ENCODE measurements around the gene FBRSL1.
A peak's percentile ranks its signal among the peaks of the same experiment; 100 is the strongest.

FBRSL1 gene

GRCh38 chr12:132484891-132485441 is 5.0 kb upstream of the FBRSL1 start:
- DNase-seq, result no peak

- DNase-seq, result no peak
Observed at GRCh38 chr12:132485619-132486018, 4.3 kb upstream of the FBRSL1 start.

DNA sequence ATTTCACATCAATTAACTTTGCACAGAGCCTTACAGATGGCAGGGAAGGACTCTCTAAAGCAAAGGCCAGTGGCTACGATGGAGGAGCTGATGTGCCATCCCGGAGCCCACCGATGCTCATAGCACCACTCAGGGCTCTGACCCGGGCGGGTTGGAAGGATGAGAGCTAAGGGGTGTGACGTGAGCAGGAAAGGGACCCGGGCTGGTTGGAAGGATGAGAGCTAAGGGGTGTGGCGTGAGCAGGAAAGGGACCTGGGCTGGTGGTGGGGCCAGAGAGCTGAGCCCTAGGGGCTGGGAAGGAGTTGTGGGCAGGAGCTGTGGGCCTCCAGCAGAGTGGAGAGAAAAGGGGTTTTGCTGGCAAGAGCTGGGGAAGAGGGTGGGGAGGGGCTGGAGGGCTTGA is 3.8 kb upstream of the FBRSL1 start:
- no peak for DNase-seq

DNA sequence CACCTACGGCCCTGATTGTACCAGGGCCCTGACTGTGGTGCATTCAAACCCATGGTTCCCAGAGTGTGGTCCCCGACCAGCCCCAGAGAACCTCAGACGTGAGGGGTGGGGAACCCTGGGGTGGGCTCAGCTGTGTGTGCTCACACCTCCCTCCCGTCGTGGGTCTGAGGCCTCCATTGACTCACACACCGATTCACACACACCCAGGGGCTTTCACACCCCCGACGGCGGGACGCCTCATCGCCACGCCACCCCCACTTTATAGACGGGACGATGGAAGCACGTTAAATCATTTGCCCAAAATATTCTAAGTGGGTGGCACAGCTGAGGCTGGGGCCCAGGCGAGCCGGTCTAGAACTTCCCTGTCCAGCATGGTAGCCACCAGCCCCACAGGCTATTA is 3.4 kb upstream of the FBRSL1 start:
- no peak for DNase-seq

DNA sequence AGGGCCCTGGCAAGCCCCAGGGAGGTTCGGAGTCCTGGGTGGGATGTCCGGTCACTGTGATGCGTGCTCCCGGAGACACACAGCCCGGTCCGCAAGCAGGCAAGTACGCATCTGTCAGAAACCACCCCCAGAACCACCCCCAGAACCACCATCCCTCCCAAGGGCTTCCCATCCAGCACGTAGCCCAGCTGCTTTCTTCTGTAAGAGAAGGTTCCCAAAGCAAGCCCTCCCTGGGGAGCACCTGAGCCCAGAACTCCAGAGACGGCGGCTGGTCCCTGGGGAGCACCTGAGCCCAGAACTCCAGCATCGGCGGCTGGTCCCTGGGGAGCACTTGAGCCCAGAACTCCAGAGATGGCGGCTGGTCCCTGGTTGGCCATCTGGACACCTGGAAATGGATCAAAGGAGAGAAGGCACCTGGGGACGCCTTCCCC is 2.6 kb upstream of the FBRSL1 start:
- no peak for DNase-seq

DNA sequence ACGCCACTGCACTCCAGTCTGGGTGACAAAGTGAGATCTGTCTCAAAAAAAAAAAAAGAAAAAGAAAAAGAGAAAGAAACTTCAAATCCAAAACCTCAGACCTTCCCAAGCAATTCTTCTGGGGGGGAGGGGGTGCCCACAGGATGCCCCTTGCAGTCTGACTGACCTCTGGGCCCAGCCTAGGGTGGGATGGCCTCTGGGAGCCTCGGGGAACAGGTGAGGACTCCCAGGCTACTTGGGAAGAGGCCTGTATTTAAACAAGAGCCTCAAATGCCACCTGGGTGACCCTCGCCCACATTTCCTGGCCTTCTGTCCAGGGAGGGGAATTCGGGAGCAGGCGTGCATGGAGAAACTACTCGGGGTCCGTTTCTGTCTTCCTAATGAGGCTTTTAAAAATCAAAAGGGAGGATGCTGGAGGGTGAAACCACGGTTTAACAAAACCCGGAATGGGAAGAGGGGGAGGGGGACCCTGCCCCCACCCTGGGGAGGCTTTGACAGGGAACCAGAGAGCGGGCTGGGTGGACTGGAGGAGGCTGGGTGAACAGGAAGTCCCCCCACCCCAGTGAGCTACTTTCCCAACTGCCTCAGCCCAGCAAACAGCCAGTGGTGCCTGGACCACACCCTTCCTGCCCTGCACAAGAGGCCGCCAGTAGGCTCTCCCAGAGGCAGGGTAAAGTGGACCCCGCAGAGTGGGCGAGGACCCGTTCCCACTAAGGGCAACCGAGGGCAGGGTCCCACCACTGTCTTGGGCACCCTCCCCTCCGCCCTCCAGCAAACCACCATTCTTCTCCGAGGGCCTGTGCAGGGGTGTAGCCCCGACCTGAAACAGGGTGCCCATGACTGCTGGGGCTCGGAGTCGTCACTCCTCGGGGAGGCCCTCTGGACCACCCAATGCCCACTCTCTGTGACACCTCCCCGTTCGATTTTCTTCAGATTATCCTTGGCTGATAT is 1.5 kb upstream of the FBRSL1 start:
- DNase-seq, result peak; percentile 84

- DNase-seq, result peak; percentile 60
Observed at GRCh38 chr12:132489078-132489601, 811 bp upstream of the FBRSL1 start.

GRCh38 chr12:132490422-132491137 is 629 bp downstream of the FBRSL1 start:
- peak; percentile 35 for DNase-seq

DNA sequence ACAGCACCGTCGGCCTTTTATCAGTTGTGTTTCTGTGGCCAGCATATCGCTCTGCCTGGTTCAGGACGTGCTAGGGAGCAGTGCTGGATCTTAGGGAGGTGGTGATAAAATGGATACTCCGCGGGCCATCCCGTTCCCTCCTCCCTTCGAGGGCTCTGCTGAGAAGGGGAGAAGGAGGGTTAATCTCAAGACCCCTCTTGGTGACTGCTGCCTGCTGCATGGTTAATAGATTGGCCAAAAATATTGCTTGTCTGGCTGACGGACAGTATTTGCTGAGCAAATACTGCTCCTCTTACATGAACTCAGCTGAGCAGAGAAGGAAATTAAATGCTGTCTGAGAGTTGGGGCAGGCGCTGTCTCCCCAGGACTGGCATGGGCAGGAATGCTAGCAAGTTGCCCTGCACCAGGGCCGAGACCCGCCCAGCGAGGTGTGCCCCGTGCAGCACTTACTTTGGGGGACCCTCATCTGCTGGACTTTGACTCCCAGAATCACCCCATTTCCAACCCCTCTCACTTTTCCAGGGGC is 1.2 kb downstream of the FBRSL1 start:
- DNase-seq, result peak; percentile 62

GRCh38 chr12:132491761-132492378 is 1.9 kb downstream of the FBRSL1 start:
- no peak for DNase-seq

- no peak for DNase-seq
Observed at GRCh38 chr12:132492522-132492921, 2.6 kb downstream of the FBRSL1 start.

DNA sequence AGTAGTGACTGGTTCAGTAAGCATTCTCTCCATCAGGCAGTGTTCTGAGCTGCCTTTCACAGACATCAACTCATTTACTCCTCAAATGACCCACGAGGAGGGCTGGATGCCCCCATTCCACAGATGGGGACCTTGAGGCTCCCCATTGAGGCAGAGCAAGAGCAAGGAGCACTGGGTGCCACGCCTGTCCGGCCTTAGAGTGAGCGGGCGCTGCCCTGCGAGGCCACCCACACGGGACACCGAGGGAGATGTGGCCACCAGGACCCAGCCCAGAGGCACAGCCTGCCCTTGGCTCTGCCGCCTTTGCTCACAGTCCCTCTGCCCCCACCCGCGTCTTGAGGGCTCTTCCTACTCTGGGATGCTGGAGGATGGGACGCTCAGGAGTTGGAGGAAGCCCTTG is 3.0 kb downstream of the FBRSL1 start:
- DNase-seq, result no peak

DNA sequence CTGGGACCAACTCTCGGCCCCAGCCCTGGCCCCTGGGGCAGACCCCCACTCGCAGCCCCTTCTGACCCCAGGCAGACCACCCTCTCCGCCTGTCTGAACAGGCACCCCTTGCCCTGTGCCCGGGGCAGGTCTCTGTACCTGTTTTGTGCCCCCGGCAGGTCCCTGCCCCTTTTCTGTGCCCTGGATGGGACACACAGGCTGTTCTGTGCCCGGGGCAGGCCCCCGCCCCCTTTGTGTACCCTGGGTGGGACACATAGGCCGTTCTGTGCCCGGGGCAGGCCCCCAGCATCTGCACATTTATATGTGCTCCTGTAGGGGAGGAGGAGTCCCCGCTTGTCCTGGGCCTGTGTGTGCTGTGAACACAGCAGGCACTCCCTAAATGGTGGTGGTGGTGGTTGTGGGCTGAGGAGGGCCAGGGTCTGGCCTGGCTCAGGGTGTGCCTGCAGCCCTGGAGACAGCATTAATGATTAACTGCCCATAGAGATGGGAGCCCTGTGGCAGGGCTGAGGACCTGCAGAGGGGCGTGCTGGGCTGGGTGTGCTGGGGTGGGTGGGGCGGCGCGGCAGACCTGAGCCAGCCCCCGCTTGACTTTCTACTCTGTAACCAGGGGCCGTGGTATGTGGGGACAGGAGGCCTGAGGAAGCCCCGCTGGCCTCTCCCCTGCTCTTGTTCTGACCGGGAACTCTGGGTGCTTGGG is 3.7 kb downstream of the FBRSL1 start:
- no peak for DNase-seq

- no peak for DNase-seq
Observed at GRCh38 chr12:132494294-132495164, 4.6 kb downstream of the FBRSL1 start.

- DNase-seq, result no peak
Observed at GRCh38 chr12:132495165-132495544, 5.2 kb downstream of the FBRSL1 start.

GRCh38 chr12:132495629-132496357 is 5.8 kb downstream of the FBRSL1 start:
- DNase-seq, result no peak

- DNase-seq, result no peak
Observed at GRCh38 chr12:132496358-132496669, 6.4 kb downstream of the FBRSL1 start.

- no peak for DNase-seq
Observed at GRCh38 chr12:132496710-132497109, 6.8 kb downstream of the FBRSL1 start.

DNA sequence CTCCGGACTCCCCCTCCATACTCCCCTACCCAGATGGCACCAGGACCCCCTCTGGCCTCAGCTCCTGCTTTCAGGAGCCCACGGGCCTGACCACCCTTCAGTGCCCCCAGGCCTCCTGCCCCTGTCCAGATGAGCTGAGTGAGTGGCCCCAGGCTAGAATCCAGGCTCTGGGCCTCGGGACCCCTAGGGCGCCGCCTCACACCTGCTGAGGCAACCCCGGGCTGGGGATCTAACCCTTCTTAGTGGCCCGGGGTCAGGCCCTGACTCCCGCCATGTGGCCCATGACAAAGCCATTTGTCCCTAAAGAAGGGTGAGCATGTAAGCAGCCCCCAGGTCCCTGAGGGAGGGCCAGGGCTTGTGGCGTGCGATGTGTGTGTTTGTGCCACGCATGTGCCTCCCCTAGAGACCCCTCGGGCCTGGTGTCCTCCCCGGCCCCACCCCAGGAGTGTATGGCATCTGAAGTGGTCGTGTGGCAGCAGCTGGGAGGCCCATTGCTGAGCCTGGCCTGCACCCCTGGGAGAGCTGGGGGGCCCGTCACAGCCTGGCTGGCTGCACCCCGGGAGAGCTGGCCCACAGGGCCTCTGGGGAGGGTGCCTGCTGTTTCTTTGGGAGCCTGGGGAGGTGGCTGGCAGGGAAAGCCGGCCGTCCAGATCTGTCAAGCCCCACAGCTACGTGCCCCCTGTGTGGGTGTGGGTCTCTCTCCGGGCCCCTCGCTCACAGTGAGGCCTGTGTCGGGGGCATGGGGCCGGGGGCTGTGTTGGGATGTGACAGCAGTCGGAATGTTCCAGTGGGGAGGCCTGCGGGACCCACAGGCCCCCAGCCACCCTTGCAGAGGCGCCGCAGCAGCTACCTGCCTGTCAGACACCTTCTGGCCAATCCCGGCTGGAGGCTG is 7.8 kb downstream of the FBRSL1 start:
- DNase-seq, result no peak

DNA sequence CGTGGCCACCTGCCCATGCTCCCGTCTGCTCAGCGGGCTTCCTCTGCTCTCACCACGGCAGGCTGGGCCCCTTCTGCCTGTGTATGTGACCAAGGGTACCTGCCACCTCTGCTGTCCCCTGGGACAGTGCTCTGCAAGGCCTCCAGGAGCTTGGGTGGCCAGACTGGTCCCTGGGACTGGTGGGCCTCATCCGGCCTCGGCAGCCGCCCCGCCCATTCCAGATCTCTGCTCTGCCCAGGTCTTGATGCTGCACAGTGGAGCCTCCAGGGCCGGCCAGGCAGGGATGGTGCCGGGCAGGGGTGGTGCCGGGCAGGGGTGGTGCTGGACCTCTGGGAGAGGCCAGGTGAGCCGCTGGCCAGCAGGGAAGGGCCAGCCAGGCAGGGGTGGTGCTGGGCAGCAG is 9.0 kb downstream of the FBRSL1 start:
- DNase-seq, result no peak
